GM18909 (cell line): ENCODE measurements around the gene PGR.

Source experiments
- ATAC-seq: cut with Tn5 transposase; IDR thresholded peaks from one replicate; pipeline ENCODE4 v1.9.1; 2021; ENCODE audit warnings: mild to moderate bottlenecking; ENCODE audit not compliant: unreplicated experiment, poor library complexity

Gene PGR

DNA sequence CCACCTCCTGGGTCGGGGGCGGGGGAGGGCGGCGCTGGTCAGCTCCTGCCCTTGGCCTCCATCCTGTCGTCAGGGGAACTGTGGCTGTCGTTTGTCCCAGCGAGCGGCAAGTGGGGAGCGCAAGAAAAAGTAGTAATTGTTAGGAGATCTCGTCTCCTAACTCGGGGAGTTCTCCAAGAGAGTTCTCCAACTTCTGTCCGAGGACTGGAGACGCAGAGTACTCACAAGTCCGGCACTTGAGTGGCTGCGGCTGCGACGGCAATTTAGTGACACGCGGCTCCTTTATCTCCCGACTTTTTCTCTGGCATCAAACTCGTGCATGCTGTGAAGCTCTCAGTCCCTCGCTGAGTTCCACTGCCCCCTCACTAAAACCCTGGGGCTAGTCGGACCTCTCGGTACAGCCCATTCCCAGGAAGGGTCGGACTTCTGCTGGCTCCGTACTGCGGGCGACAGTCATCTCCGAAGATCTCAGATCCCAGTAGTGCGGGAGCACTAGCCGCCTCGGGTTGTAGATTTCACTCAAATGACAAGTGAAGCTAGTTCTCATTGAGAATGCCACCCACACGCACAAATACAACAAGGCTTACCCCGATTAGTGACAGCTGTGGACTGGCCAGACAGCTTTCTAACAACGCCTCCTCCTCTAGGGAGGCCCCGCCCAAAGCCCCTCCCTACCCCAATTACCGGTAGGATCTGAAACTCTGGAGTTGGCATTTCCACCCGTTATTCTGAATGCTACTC is at the start of gene PGR:
Gene PGR (minus strand): TSS at position 611 of the 741 bp plus-strand sequence. CDS start 743 bp downstream, outside the sequence.
- ATAC-seq: no peak

DNA sequence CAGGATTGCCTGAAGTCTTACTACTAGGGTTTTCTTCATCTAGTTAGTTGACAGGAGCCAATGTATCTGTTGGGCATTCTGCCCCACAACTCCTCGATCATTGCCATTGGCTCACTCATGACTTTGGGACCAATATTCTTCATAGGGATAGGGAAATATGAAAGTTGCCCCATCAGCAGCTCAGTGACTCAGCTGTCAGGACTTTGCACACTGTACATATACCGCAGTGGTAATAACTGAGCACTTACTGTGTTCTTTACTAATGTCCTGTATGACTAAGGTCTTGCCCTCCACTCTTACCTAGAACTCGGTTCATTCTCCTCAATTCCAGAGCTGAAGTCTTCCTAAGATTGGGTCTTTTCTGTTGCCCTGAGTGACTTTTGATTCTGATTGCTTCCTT is 46.8 kb upstream of the PGR start:
- no peak for ATAC-seq

DNA sequence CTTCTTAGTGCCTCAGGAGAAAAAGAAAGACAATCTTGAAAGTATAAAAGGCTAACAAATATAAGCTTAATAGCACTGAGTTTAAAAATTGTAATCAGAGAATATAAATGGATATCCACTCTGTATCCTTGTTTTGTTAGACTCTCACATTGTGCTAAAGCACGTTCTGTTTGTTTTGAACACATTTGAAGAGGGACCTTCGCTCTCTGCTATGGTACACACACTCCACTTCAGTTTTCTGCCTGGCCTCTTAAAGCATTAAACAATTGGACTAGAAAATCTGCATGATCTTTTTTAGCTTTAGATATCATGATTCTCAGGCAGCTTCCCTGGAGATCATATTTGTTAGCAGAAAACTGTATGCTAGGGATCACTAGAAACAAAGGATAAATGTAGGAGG is 40.3 kb upstream of the PGR start:
- no peak for ATAC-seq

DNA sequence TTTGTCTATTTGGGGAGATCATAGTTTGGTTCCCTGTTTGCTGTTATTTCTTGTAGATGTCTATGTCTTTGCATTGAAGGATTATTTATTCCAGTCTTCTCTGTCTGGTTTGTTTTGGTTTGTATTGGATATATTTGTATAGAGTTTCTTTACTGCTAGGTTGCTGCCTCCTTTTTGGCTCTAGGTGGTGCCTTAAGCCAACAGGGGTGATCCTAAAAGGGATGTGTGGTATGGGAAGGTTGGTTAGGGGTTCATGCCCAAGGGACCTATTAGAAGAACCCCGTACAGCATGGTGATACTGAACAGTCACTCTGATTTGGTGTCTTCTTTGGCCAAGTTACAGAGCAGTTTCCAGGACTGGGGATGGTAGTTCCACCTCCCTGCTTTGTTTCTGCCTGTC is 36.4 kb upstream of the PGR start:
- no peak for ATAC-seq

DNA sequence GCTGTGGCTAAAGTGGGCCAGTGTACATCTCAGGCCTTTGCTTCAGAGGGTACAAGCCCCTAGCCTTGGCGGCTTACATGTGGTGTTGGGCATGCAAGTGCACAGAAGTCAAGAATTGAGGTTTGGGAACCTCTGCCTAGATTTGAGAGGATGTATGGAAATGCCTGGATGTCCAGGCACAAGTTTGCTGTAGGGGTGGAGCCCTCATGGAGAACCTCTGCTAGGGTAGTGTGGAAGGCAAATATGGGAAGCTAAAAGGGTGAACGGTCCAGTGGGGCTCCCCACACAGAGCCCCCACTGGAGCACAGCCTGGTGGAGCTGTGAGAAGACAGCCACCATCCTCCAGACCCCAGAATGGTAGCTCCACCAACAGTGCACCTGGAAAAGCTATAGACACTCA is 28.5 kb upstream of the PGR start:
- ATAC-seq: no peak

DNA sequence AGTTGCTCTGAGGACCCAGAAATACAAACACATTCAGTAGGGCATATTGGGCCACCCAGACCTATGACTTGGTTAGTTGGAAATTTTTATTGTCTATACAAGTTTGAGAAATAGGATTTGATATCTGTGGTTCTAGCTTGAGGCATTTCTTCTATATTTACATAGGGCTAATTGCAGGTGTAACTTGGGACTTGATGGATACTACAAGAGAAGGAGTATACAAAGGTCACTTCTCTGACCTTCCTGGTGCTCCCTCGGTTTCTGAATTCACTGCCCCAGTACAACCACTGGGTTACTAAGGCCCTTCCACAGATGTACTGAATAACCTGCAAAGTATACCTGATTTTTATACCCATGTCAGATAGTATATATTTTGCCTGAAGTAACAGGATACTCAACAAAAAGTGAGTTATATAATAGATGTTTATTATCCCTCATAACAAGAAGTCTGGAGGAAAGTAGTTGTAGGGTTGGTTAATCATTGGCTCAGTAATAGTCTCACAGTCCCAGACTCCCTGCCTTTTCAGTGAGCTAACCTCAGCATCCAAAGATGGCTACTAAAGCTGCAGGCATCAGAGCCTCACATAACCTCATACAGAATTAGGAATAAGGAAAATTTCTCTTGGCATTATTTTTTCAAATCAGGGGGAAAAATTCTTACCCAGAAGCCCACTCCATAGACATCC is 8.8 kb upstream of the PGR start:
- no peak for ATAC-seq

DNA sequence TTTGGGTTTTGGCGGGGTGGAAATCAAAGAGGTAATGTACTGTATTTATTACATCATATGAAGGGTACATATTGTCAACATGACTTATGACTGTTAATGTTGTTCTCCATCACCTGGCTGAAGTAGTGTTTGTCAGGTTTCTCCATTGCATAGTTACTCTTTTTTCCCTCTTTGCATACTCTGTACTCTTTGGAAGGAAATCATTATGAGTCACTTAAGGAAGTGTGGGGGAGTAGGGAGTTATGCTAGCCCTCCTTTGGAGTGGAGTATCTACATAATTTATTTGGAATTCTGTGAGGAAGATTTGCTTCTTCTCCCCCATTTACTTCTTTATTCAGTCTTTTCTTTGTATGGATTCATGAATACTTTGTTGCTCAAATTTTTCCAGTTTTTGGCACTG is 3.6 kb upstream of the PGR start:
- no peak for ATAC-seq

DNA sequence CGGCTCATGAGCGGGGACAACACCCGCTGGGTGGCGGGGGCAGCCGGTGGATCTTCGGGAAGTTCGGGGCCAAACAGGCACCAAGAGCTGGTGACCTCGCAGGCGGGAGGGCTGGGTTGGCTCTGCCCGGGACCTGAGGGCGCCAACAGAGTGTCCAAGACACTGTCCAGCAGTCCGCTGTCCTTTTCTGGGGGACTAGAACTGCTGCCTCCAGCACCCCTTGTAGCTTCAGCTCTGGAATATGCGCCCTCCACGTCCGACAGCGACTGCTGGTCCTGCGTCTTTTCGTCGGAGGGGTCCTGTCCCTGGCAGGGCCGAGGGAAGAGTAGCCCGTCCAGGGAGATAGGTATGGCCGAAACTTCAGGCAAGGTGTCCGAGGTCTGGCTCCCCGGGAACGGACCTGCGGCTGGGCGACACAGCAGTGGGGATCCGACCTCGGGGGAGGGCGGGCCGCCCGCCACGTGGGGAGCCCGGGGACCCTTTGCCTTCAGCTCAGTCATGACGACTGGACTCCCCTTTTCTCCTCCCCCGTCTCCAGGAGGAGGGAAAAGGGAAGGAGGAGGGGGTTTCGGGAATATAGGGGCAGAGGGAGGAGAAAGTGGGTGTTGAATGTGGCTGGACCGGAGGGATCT is 926 bp downstream of the PGR start:
- no peak for ATAC-seq

DNA sequence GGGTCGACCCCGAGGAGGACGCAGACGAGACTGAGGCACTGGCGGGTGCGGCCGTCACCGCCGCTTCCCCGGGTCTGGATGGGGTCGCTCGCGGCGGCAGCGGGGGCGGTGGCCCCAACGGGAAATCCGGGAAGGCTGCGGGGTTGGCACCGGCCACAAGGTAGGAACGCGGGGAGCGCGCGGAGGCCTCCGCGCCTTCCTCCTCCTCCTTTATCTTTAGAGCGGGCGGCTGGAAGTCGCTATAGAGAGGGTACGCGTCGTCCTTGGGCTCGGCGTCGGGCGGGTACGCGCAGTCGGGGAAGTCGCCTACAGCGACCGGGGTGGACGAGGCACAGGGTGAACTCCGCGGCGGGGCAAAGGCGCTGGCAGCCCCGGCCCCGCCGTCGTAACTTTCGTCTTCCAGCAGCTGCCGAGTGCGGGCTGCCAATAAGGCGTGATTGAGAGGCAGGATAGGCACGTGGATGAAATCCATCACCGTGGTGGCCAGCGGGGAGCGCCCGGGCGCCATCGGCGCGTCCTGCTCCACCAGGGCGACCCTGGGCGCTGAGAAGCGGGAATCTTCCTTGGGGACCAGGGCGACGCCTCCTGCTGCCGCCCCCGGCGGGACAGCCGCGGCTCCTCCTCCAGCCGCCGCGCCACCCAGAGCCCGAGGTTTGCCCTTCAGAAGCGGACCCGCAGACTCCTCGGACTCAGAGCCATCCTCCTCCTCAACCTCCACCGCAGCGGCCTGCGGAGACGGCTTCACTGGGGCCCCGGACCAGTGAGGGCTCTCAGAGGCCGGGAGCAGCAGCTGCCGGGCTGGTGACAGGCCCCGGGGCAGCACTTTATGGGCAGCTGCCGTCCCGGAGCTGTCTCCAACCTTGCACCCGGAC is 1.7 kb downstream of the PGR start:
- no peak for ATAC-seq

DNA sequence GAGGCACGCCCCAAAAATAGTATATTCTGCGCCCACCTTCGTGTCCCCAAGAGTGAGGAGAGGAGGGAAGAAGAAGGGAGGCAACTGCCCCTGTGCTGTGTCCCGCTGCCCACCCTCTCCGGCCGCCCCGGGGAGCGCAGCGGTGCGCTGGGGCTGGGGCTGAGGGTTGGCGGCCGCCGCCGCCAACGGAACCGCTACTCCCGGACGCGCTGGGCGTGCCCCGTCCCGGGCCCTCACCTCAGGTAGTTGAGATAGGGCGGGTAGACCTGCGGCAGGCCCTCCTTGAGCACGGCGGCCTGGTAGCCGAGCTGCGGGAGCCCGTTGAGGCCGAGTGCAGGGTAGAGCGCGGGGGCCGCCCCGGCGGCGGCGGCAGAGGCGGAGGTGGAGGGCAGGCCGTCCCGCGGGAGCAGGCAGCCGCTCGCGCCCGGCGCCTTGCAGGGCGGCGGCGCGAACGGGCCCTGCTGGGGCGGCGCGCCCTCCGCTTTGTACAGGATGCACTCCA is 2.4 kb downstream of the PGR start:
- no peak for ATAC-seq

DNA sequence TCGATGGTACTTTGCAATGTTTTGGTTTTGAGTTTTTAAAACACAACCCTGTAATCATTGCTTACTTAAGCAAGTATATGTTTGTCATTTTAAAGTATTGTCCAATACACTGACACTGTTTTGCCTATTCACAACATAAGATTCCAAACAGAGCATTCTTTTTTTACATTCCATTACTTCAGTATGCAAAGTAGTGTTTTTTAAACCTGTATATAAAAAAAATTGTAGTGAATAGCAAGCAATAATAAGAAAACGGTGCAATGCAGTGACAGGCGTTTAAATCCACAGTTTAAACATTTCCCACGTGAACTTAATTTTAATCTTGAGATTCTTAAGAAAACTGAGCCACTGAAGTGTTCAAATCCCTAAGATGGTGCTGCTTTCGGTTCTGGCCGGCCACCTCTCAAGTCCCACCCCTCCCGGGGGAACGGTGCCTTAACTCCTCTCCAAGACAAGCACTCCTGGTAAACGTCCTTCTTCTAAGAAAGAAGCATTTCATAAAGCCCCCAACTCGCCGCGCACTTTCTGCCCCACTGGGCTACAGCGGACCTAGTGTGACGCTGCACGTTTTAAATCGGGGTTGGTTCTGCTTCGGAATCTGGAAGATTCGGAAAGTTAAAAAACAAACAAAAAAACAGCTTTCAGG is 2.9 kb downstream of the PGR start:
- no peak for ATAC-seq

DNA sequence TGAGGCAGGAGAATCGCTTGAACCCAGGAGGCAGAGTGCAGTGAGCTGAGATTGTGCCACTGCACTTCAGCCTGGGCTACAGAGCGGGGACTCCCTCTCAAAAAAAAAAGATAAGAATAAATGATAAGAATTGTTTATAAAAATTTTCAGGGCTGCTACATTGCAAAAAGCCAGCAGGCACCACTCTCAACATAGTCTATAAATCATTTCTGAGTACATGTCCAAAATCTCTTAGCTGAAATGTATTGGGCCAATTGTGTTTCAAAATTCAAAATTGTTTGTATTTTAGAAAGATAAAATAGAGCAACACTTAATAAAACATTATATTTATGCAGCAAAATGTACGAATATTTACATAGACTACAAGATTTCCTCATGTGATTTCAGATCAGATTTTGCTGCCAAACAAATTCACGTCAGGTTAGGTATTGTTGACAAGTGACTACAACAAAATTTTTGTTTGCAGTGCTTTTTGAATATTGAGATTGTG is 13.9 kb downstream of the PGR start:
- ATAC-seq: no peak

DNA sequence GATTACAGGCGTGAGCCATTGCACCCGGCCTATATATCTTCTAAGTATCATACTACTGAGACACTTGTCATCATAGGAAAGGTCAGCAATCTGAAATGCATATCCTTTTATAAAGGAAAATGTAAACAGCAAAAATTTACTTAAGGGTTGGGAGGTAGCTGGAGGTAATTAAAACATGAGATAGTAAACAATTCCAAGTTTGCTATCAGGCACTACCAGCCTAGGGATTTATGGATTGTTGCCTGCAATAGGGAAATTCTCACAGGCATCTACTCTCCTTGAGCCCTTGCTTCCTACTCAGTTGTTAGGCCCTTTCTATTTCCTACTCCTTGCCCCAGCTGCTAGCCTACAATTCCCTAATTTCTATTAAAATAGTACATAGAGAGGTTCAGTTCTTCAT is 16.1 kb downstream of the PGR start:
- ATAC-seq: no peak

DNA sequence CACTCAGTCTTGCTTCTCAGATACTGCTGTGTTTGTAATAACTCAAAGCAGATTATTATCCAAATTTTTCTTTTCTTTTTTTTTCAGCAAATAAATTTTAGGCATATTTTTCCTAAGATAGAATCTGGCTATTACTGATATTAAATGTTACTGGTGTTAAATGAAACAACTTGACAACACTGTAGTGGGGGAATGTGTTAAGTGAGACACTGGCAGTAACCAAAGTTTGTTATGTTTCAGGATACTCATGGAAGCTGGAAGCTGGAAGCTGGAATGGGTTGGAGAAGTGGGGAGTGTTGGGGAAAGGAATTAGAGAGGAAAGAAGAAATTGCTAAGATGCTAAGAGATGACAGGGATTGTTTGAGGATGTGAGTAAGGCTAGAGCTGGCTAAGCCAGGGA is 24.9 kb downstream of the PGR start:
- ATAC-seq: no peak

DNA sequence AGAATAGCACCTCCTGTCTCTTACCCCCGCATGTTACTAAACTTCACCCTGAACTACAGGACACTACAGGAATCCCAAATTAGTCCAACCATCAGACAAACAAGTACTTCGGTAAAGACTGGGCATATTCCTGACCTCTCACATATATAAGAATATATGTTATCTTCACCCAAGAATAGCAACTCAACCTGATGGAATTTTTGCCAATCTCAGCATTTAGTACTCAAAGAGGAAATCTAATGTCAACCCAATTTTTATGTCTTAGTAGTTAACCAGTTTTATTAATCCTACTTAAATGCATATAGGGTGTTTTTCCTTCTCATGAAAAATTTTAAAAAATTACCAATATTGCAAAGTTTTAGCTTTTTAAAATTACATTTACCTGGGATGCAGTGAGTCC is 26.2 kb downstream of the PGR start:
- no peak for ATAC-seq

DNA sequence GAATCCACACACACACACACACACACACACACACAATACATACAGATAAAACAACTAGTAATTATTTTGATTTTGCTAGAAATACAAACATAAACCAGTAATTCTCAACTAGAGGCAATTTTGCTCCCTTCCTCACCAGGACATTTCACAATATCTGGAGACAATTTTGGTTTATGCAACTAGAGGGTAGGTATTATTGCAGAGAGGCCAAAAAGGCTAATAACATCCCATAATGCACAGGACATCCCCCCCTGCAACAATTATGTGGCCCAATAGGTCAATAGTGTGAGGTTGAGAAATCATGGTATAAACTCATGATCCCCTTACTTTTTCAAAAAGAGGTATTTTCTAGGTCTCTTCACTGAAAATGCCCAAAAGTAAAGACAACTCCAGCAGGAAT is 29.0 kb downstream of the PGR start:
- no peak for ATAC-seq

DNA sequence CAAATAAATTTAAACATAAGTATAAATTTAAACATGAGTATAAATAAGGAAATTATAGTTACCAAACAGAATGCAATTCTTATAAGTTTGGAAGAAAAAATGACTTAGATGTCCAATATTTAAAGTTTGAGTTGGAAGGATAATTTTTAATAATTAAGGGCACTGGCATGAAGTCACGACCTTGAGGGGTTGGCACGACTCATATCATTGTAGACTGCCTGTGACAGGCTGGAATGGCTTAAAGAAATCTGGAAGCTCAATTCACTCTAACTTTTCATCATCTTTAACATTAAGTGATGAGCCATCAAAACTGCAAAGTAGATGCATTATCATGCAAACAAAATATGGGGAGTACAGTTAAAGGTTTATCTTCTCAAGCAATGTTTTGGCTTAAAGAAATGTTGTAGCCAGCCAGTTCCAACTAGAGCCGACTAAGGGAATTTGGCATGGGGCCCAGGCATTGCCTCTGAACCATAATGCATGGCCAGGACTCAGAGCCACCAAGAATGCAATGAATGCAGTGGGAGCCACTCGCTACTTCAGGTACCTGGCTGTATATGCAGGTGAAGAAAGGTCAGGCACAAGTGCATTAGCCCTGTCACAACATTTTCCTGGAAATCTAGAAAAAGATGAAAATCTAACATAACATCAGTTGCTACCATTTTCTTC is 33.4 kb downstream of the PGR start:
- ATAC-seq: no peak

DNA sequence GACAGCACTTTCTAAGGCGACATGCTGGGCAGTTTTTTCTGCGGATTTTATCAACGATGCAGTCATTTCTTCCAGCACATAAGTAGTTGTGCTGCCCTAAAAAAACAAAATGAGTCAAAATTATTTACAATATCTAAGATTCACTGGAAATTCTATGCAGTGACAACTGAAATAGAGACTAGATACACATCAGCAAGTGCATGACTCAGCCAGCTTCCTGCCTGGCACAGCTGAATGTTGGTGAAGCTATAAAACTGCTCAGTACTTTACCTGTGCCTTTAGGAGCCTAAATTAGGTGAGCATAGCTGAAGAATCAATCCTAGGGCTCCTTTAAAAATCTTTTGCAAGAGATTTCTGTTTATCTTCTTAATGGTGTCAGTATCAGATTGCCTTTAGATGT is 37.8 kb downstream of the PGR start:
- ATAC-seq: no peak

DNA sequence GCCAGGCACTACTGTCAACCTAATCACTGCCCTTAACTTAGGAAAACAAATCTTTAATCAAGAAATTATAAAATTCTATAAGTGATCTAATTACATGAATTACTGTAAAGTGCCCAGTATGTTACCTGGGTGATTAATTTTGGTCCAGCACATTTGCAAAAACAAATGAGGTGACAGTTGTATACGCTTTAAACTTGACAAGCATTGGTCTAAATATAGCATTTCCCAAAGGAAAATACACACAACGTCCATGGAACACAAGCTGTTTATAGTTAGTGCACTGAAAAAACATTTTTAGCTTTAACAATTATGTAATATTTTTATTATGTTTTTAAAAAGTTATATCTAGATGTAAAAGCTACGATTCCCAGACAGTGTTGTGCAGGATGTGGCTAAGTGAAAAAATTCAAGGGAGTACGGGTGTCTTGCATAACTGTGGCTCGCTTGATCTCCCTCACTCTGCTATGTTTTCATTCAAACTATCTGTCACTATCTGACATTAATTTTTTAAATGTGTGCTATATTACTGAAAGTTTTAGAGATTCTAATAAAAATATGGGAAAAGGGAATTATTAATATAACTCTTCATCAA is 38.8 kb downstream of the PGR start:
- ATAC-seq: no peak
